ENCODE results near the gene NGEF. TPM values are rescaled to one million over a fixed set of nuclear protein-coding genes. Genes with fewer than 3 reads are reported as not detected.
A peak's percentile ranks its signal among the peaks of the same experiment; 100 is the strongest.

Gene NGEF
- total RNA-seq, 1 experiment from 2014 or later: 2.7 TPM

GRCh38 chr2:232955856-232956255 is 57.2 kb downstream of the NGEF start:
- CTCF ChIA-PET: no interaction called here
- POLR2A ChIA-PET: no interaction called here
- no TSS peak for BruUV-seq (replicated peaks)
- Mint-ChIP-seq H3K27ac (ENCODE audit: low read depth, unreplicated experiment) (no peak overlapping the region), H3K27me3 (ENCODE audit: insufficient read depth, unreplicated experiment) (no peaks in the 10 kb centered on the region), H3K36me3 (ENCODE audit: insufficient read depth, unreplicated experiment) (no peaks in the 10 kb centered on the region), H3K4me1 (ENCODE audit: insufficient read depth, unreplicated experiment) (peaks cover 7% of the 10 kb centered on the region), H3K9me3 (ENCODE audit: unreplicated experiment) (no peaks in the 10 kb centered on the region), H3K4me3 (ENCODE audit: unreplicated experiment) (no peak overlapping the region)
- no peak for TF ChIP-seq CTCF (IDR thresholded peaks at IDR 0.05; ENCODE audit: unreplicated experiment)
- intact Hi-C loops (cut with micrococcal nuclease): no loop called here
- no peak for DNase-seq (ENCODE audit: unreplicated experiment)

DNA sequence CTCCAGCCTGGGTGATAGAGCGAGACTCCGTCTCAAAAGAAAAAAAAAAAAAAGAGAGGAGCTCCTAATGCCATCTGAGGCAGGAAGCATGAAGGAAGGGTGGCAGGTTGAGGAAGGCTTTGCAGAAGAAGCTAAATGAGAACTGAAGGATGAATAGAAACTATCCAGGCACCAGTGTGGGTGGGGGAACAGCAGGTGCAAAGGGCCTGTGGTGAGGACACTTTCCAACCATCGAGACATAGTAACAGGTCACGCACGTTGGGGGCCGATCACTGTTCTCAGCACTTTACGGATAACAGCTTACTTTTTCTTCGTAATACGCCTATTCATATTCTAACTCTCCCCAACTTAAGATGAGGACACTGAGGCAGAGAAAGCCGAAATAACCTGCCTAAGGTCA is 58.4 kb downstream of the NGEF start:
- DNase-seq (ENCODE audit: unreplicated experiment): no peak
- Mint-ChIP-seq H3K27me3 (ENCODE audit: insufficient read depth, unreplicated experiment) (no peaks in the 10 kb centered on the region), H3K27ac (ENCODE audit: low read depth, unreplicated experiment) (no peak overlapping the region), H3K4me1 (ENCODE audit: insufficient read depth, unreplicated experiment) (peaks cover 7% of the 10 kb centered on the region), H3K4me3 (ENCODE audit: unreplicated experiment) (no peak overlapping the region), H3K9me3 (ENCODE audit: unreplicated experiment) (no peaks in the 10 kb centered on the region), H3K36me3 (ENCODE audit: insufficient read depth, unreplicated experiment) (no peaks in the 10 kb centered on the region)
- ChIA-PET POLR2A (interaction anchor here (0.6 kb wide), 1 partner anchor 13 kb away, joined by 3 read pairs; no protein-coding TSS in a partner anchor), CTCF (interaction anchor here (0.6 to 0.7 kb wide), 2 partner anchors 21 to 248 kb away, joined by 3 to 4 read pairs; no protein-coding TSS in a partner anchor)
- TF ChIP-seq CTCF (IDR thresholded peaks at IDR 0.05; ENCODE audit: unreplicated experiment): no peak
- BruUV-seq (replicated peaks): no TSS peak
- intact Hi-C loops (cut with micrococcal nuclease): no loop called here

DNA sequence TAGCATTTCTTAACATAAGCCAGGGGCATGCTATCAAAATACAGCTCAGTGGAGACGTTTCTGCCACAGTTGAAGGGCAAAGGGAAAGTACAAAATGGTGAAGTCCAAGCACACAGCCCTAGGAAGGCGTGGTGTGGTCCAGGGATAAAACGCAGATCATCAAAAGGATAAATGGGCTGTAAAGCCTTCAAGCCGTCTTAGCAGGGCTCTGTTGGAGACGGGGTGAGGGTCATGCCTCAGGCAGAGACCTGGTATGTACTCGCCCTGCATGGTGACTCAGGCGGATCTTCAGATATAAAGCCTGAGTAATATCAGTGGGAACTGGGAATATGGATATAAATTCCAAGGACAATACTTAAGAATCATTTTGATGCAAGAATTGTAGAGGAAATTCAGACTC is 61.2 kb downstream of the NGEF start:
- no peak for TF ChIP-seq CTCF (IDR thresholded peaks at IDR 0.05; ENCODE audit: unreplicated experiment)
- Mint-ChIP-seq H3K27ac (ENCODE audit: low read depth, unreplicated experiment) (no peak overlapping the region), H3K36me3 (ENCODE audit: insufficient read depth, unreplicated experiment) (no peaks in the 10 kb centered on the region), H3K27me3 (ENCODE audit: insufficient read depth, unreplicated experiment) (no peaks in the 10 kb centered on the region), H3K9me3 (ENCODE audit: unreplicated experiment) (no peaks in the 10 kb centered on the region), H3K4me1 (ENCODE audit: insufficient read depth, unreplicated experiment) (peaks cover 7% of the 10 kb centered on the region), H3K4me3 (ENCODE audit: unreplicated experiment) (no peak overlapping the region)
- BruUV-seq (replicated peaks): no TSS peak
- ChIA-PET CTCF (no interaction called here), POLR2A (no interaction called here)
- DNase-seq (ENCODE audit: unreplicated experiment): peak; percentile 23
- intact Hi-C loops (cut with micrococcal nuclease): no loop called here

- Mint-ChIP-seq H3K4me3 (ENCODE audit: unreplicated experiment) (no peak overlapping the region), H3K9me3 (ENCODE audit: unreplicated experiment) (no peaks in the 10 kb centered on the region), H3K4me1 (ENCODE audit: insufficient read depth, unreplicated experiment) (peaks cover 7% of the 10 kb centered on the region), H3K27ac (ENCODE audit: low read depth, unreplicated experiment) (no peak overlapping the region), H3K27me3 (ENCODE audit: insufficient read depth, unreplicated experiment) (no peaks in the 10 kb centered on the region), H3K36me3 (ENCODE audit: insufficient read depth, unreplicated experiment) (no peaks in the 10 kb centered on the region)
- BruUV-seq (replicated peaks): no TSS peak
- intact Hi-C loops (cut with micrococcal nuclease): no loop called here
- no peak for TF ChIP-seq CTCF (IDR thresholded peaks at IDR 0.05; ENCODE audit: unreplicated experiment)
- POLR2A ChIA-PET: no interaction called here
- no peak for DNase-seq (ENCODE audit: unreplicated experiment)
- CTCF ChIA-PET: no interaction called here
Observed at GRCh38 chr2:232951181-232951580, 61.9 kb downstream of the NGEF start.

Measured in MCF 10A (cell line).